ENCODE results near the gene CILP.

Gene CILP

DNA sequence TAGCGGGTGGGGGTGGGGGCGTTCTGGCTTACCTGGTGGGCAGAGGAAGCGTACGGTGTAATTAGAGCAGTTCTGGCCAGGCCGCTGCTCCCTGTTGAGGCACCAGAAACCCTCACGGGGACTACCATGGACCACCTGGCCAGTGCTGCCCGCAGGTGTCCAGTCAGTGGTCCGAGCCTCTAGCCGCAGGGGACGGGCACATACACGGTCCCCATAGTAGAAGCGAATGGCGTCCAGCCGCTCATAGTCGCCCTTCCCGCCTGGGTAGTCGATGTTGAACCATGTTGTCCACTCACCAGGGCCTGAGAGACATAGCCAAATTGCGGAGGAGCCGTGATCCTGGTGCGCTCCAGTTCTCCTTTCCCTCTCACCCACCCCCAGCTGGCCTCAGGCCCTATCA is 4.5 kb downstream of the CILP start:
- Mint-ChIP-seq H3K27ac (no peak overlapping the region), H3K4me3 (no peak overlapping the region), H3K27me3 (ENCODE audit: low read depth, poor library complexity) (peaks cover 2% of the 10 kb centered on the region), H3K4me1 (peaks cover 40% of the 10 kb centered on the region), H3K9me3 (no peaks in the 10 kb centered on the region), H3K36me3 (ENCODE audit: low read depth) (no peaks in the 10 kb centered on the region)
- TF ChIP-seq, protein P1, sequence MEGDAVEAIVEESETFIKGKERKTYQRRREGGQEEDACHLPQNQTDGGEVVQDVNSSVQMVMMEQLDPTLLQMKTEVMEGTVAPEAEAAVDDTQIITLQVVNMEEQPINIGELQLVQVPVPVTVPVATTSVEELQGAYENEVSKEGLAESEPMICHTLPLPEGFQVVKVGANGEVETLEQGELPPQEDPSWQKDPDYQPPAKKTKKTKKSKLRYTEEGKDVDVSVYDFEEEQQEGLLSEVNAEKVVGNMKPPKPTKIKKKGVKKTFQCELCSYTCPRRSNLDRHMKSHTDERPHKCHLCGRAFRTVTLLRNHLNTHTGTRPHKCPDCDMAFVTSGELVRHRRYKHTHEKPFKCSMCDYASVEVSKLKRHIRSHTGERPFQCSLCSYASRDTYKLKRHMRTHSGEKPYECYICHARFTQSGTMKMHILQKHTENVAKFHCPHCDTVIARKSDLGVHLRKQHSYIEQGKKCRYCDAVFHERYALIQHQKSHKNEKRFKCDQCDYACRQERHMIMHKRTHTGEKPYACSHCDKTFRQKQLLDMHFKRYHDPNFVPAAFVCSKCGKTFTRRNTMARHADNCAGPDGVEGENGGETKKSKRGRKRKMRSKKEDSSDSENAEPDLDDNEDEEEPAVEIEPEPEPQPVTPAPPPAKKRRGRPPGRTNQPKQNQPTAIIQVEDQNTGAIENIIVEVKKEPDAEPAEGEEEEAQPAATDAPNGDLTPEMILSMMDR (IDR thresholded peaks at IDR 0.05), result no peak
- DNase-seq, result no peak

DNA sequence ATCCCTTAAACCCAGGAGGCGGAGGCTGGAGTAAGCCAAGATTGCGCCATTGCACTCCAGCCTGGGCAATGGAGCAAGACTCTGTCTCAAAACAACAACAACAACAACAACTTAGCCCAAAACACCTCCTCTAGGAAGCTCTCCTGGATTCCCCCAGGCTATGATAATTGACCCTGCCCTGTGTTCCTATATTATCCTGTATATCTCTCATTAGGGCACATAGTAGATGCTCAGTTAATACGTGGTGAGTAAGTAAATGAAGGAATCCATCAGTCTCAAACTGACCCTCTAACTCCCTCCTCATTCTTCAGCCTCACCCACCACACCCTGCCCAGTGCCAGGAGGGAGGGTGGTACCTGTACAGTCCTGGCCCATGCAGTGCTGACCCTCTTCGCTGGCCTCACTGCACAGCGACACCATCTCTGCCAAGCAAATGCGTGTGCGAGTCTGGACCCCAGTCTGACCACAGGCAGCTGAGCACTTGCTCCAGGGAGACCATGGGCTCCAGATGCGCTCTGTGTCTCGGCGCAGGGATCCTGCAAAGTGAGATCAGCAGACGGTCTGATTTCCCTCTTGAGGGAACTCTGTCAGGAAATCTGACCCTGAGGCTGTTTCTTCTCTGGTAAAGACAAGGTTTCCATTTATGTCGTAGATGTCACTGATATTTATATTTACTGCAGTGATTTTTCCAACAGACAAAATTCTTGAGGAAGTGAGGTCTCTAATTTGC is 6.2 kb downstream of the CILP start:
- Mint-ChIP-seq H3K36me3 (ENCODE audit: low read depth) (no peaks in the 10 kb centered on the region), H3K4me3 (no peak overlapping the region), H3K27me3 (ENCODE audit: low read depth, poor library complexity) (peaks cover 12% of the 10 kb centered on the region), H3K9me3 (no peaks in the 10 kb centered on the region), H3K4me1 (peaks cover 23% of the 10 kb centered on the region), H3K27ac (no peak overlapping the region)
- TF ChIP-seq, protein P1 (IDR thresholded peaks at IDR 0.05), result no peak
- no peak for DNase-seq

DNA sequence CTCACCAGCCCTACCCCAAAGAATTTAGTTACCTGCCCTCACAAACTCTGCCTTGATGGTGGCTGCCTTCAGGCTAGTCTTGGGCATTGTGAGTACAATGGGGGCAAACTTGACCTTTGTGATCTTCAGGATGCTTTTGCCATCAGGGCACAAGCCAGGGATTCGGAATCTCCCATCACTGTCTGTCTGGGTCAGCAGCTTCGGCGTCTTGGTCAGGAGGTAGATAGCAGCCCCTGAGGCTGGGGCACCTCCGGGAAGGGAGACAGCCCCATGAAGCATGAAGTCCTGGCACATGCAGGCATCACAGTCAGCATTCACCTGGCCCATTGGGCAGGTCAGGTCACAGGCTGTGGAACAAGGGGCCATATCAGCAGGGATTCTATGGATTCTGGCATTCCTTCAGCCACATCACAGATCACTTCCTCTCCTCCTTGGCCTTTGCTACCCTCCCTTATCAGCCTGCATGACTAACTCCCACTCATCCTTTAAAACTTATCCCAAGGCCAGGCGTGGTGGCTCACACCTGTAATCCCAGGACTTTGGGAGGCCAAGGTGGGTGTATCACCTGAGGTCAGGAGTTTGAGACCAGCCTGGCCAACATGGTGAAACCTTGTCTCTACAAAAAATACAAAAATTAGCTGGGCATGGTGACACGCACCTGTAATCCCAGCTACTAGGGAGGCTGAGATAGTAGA is 6.9 kb downstream of the CILP start:
- Mint-ChIP-seq H3K27ac (no peak overlapping the region), H3K27me3 (ENCODE audit: low read depth, poor library complexity) (peaks cover 12% of the 10 kb centered on the region), H3K4me1 (peaks cover 16% of the 10 kb centered on the region), H3K4me3 (no peak overlapping the region), H3K36me3 (ENCODE audit: low read depth) (no peaks in the 10 kb centered on the region), H3K9me3 (no peaks in the 10 kb centered on the region)
- DNase-seq, result no peak
- TF ChIP-seq, protein P1 (IDR thresholded peaks at IDR 0.05), result no peak

DNA sequence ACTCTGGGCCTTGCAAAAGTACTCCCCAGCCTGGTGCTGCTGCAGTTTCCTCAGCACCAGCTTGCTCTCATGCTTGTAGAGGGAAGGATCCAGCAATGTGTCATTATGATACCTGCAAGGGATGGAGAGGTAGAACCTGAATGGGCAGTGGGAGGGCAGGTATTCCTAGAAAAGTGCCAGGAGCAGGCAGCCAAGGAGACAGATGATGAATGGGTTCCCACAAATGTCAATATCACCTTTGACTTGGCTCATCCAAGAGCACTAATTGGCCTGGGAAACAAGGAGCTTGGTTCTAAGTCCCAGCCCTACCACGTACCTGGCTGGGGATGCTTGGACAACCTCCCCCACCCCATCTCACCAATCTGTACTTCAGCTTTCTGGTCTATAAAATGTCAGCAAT is 9.4 kb downstream of the CILP start:
- DNase-seq, result no peak
- Mint-ChIP-seq H3K27ac (peak overlapping the region; percentile 57), H3K4me1 (no peaks in the 10 kb centered on the region), H3K4me3 (no peak overlapping the region), H3K9me3 (no peaks in the 10 kb centered on the region), H3K36me3 (ENCODE audit: low read depth) (no peaks in the 10 kb centered on the region), H3K27me3 (ENCODE audit: low read depth, poor library complexity) (peaks cover 16% of the 10 kb centered on the region)
- TF ChIP-seq, protein P1 (IDR thresholded peaks at IDR 0.05), result no peak

DNA sequence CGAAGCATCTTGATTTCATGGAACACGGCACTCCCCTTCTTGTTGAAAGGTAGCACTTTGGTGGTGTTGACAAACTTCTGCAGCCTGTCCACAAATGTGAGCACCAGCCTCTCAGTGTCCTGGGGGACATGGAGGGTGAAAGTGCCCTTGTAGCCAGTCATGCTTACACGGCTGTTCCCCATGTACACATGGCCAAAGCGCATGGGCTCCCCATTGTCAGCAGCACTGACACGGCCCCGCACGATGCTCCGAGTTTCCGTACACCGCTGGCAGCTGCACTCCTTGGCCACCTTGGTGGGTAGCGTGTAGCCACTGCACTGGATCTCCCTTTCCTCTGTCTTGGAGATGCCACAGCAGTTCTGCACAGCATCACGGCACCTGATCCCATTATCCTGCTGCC is 12.7 kb downstream of the CILP start:
- Mint-ChIP-seq H3K36me3 (ENCODE audit: low read depth) (no peaks in the 10 kb centered on the region), H3K4me3 (no peak overlapping the region), H3K27ac (no peak overlapping the region), H3K27me3 (ENCODE audit: low read depth, poor library complexity) (peaks cover 16% of the 10 kb centered on the region), H3K4me1 (peaks cover 9% of the 10 kb centered on the region), H3K9me3 (peaks cover 2% of the 10 kb centered on the region)
- TF ChIP-seq, protein P1 (IDR thresholded peaks at IDR 0.05), result no peak
- no peak for DNase-seq

DNA sequence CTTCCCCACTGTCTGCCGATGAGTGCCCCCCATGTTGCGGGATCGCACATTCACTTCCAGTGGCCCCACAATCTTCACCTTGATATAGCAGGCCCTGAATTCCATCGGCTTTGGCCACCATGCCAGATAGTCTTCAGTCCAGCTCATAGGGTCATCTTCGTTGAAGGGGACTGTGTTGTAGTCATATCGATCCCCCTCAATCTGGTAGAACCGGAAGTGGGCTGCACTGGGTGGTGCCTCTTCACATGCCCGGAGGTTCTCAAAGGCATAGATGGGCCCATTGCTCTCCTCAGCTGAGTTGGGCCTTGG is 14.0 kb downstream of the CILP start:
- Mint-ChIP-seq H3K36me3 (ENCODE audit: low read depth) (no peaks in the 10 kb centered on the region), H3K27me3 (ENCODE audit: low read depth, poor library complexity) (peaks cover 16% of the 10 kb centered on the region), H3K27ac (no peak overlapping the region), H3K4me3 (no peak overlapping the region), H3K9me3 (peaks cover 6% of the 10 kb centered on the region), H3K4me1 (peaks cover 13% of the 10 kb centered on the region)
- no peak for DNase-seq
- TF ChIP-seq, protein P1 (IDR thresholded peaks at IDR 0.05), result no peak
